Body of pancreas (tissue), 4 donors: ENCODE results near the gene PLCB3. TPM values are rescaled to one million over a fixed set of nuclear protein-coding genes. Genes with fewer than 3 reads are reported as not detected.

Experiments
- ATAC-seq: fragments of 150-250 bp; one replicate; pipeline ENCODE4 v1.9.1; 2016
- DNase-seq, 4 donors: peaks; one replicate each; pipeline ENCODE4 v3.0.0-alpha.2; 2019
- H3K27ac ChIP-seq, 4 donors: fragments of 200-600 bp; sonication (generic); 1 replicate in 3 of 4; 2 replicates in 1 of 4; pipeline versions ENCODE4 v1.5.1 to v1.6.1; 2016 to 2019; ENCODE audit warnings: mild to moderate bottlenecking in 1 of 4, mixed read lengths in 1 of 4, moderate library complexity in 1 of 4
- H3K27me3 ChIP-seq, 2 donors: fragments of 200-600 bp; sonication (generic); one replicate each; pipeline ENCODE4 v1.6.0; 2016; ENCODE audit warnings: mild to moderate bottlenecking in 1 of 2
- H3K36me3 ChIP-seq, 2 donors: fragments of 200-600 bp; sonication (generic); replicated peaks in 1 of 2; 2 replicates each; pipeline ENCODE4 v1.5.1; 2016; ENCODE audit warnings: low read depth in 2 of 2; ENCODE audit not compliant: insufficient read depth in 1 of 2
- H3K4me1 ChIP-seq: fragments of 200-600 bp; sonication (generic); one replicate; pipeline ENCODE4 v1.6.0; 2016
- H3K4me3 ChIP-seq, 2 donors: fragments of 200-600 bp; sonication (generic); 1 replicate in 1 of 2; 2 replicates in 1 of 2; pipeline ENCODE4 v1.5.1; 2016 to 2019
- H3K9me3 ChIP-seq, 3 donors: fragments of 200-600 bp; sonication (generic); 1 replicate in 2 of 3; 2 replicates in 1 of 3; pipeline ENCODE4 v1.5.1; 2016
- CTCF ChIP-seq, 7 experiments: fragments of 450-650 bp in 4 of 7; fragments of 200-600 bp in 3 of 7; sonication (generic) in 3 of 7; IDR thresholded peaks; one replicate each; pipeline ENCODE4 v1.5.1; 2016 to 2019; ENCODE audit warnings: antibody characterized with exemption in 7 of 7
- POLR2A ChIP-seq, 3 donors: fragments of 450-650 bp; IDR thresholded peaks; one replicate each; pipeline ENCODE4 v1.6.1; 2016; ENCODE audit warnings: antibody characterized with exemption in 3 of 3, mild to moderate bottlenecking in 2 of 3
- WGBS, 2 donors: methylation state at CpG; one replicate each; pipeline ENCODE4 v1.1.5; 2017; 5-methylcytosine and 5-hydroxymethylcytosine counted together
- intact Hi-C: fragments of 100-400 bp; cut with DNase I; formaldehyde crosslinking; loops from one replicate; pipeline ENCODE4 v1.15.1; 2023
- small RNA-seq: library from RNA; depleted of rRNA; stranded (forward); fragments of <200 nt; gene quantifications from one replicate; pipeline ENCODE3, GENCODE V24; 2016
- total RNA-seq, 2 donors: library from RNA; depleted of rRNA; stranded (reverse); fragments of >200 nt; gene quantifications; one replicate each; pipeline ENCODE4 v1.1.0, GENCODE V29; 2016

The PLCB3 gene
- total RNA-seq, 2 donors from 2014 or later, result 13.8 to 14.5 TPM

DNA sequence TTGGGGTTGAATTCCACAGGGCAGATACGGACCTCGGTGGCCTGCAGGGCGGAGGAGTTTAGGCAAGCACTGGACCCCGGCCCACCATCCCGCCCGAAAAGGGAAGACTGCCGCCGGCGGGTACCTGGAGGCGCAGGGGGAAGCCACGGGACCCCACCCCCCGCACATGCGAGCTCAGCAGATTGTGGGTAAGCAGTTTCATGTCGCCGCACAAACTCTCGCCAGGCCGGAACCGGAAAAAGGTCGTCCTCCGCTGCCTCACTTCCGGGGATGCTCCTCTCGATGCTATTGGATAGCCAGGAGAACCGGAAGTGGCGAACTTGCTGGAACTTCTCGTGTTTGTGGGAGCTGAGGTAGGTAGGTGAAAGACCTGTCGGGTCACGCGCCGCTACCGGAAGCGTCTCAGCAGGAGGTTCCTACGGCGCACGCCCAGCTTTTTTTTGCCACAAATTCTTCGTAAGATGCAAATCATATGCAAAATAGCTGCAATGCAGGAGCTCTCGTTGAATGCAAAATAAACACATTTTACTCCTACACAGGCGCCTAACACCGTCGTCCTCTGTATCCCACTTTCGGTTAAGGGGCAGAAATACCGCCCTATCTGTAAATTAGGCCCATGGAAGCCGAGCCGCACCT, 66.1 kb downstream of the PLCB3 start, which contains the start of gene TRMT112:
TRMT112 (minus strand) TSS at position 235 of the 636 bp plus-strand sequence; CDS start at position 202, 33 bp downstream.
- H3K27me3 ChIP-seq, result no peaks in the 10 kb centered on the region
- intact Hi-C loops, result no loop called here
- 0% methylated on average over 16 to 43 of the region's 43 CpGs for WGBS, 2 donors
- H3K4me1 ChIP-seq, result peaks cover 45% of the 10 kb centered on the region
- DNase-seq, result peak; percentile 96 to 99 (median 98)
- peaks cover 0 to 3% of the 10 kb centered on the region in 2 donors for H3K36me3 ChIP-seq
- peak; percentile 72 to 88 (median 86) for TF ChIP-seq POLR2A (IDR thresholded peaks at IDR 0.05)
- no peak for TF ChIP-seq CTCF (IDR thresholded peaks at IDR 0.05)
- peak within 1 kb of the TSS; percentile 92 to 99 (median 98) for H3K27ac ChIP-seq
- no peaks in the 10 kb centered on the region for H3K9me3 ChIP-seq
- H3K4me3 ChIP-seq, result peak within 1 kb of the TSS; percentile 66 to 93
- peak; percentile 86 for ATAC-seq

GRCh38 chr11:64317961-64318765, 66.8 kb downstream of the PLCB3 start, which contains the start of gene PRDX5:
PRDX5 (plus strand) TSS chr11:64318121; CDS start chr11:64318216, 95 bp downstream.
- WGBS, 2 donors, result 0% methylated on average over 35 to 61 of the region's 61 CpGs
- ATAC-seq, result peak; percentile 90
- H3K36me3 ChIP-seq, result peaks cover 0 to 5% of the 10 kb centered on the region in 2 donors
- no peaks in the 10 kb centered on the region for H3K27me3 ChIP-seq
- peak; percentile 18 to 85 (median 53) for TF ChIP-seq CTCF (IDR thresholded peaks at IDR 0.05)
- TF ChIP-seq POLR2A (IDR thresholded peaks at IDR 0.05), result peak; percentile 89 to 94 (median 92)
- peak; percentile 96 to 99 (median 98) for DNase-seq
- intact Hi-C loops, result no loop called here
- no peaks in the 10 kb centered on the region for H3K9me3 ChIP-seq
- H3K4me3 ChIP-seq, result peak within 1 kb of the TSS; percentile 66 to 93
- H3K27ac ChIP-seq, result peak within 1 kb of the TSS; percentile 92 to 99 (median 98)
- H3K4me1 ChIP-seq, result peaks cover 45% of the 10 kb centered on the region

Small RNA genes within 50 kb of the gene (small RNA-seq; reads per million reads assigned to genes)
- gene RF00019, result not detected

Other genes with a start within 250 kb of the PLCB3 start
- under 1 TPM in 1 of 2 donors, not detected in 1; 0.26 TPM for gene FLRT1, start 215.6 kb upstream of the PLCB3 start, total RNA-seq
- gene MACROD1, start 85.4 kb upstream of the PLCB3 start, total RNA-seq, result 10 to 100 TPM; 24.7 to 65.4 TPM
- gene STIP1, start 65.4 kb upstream of the PLCB3 start, total RNA-seq, result 10 to 100 TPM; 35.8 to 63.6 TPM
- gene FERMT3, start 44.8 kb upstream of the PLCB3 start, total RNA-seq, result 1 to 10 TPM; 8.6 to 9.1 TPM
- 10 to 100 TPM; 56.3 to 75.2 TPM for gene TRPT1, start 25.3 kb upstream of the PLCB3 start, total RNA-seq
- gene NUDT22, start 25.3 kb upstream of the PLCB3 start, total RNA-seq, result 10 to 100 TPM; 45.9 to 73.5 TPM
- 10 to 100 TPM; 23.6 to 56.7 TPM for gene DNAJC4, start 21.0 kb upstream of the PLCB3 start, total RNA-seq
- 100 to 1,000 TPM in 1 of 2 donors, 10 to 100 TPM in 1; 32.4 to 108 TPM for gene VEGFB, start 16.9 kb upstream of the PLCB3 start, total RNA-seq
- 10 to 100 TPM; 42.0 to 92.6 TPM for gene FKBP2, start 10.4 kb upstream of the PLCB3 start, total RNA-seq
- 100 to 1,000 TPM in 1 of 2 donors, 10 to 100 TPM in 1; 87.7 to 112 TPM for gene PPP1R14B, start 4.6 kb upstream of the PLCB3 start, total RNA-seq
- 10 to 100 TPM; 51.1 to 85.9 TPM for gene BAD, start 33.1 kb downstream of the PLCB3 start, total RNA-seq
- 10 to 100 TPM in 1 of 2 donors, 1 to 10 TPM in 1; 4.4 to 19.4 TPM for gene GPR137, start 34.3 kb downstream of the PLCB3 start, total RNA-seq
- gene KCNK4, start 39.8 kb downstream of the PLCB3 start, total RNA-seq, result not detected
- gene CATSPERZ, start 48.8 kb downstream of the PLCB3 start, total RNA-seq, result 1 to 10 TPM in 1 of 2 donors, not detected in 1; 2.3 TPM
- 10 to 100 TPM; 51.7 to 63.8 TPM for gene ESRRA, start 54.0 kb downstream of the PLCB3 start, total RNA-seq
- 100 to 1,000 TPM; 170 to 223 TPM for gene TRMT112, start 66.0 kb downstream of the PLCB3 start, total RNA-seq
- 100 to 1,000 TPM; 108 to 224 TPM for gene PRDX5, start 66.6 kb downstream of the PLCB3 start, total RNA-seq
- gene CCDC88B, start 88.7 kb downstream of the PLCB3 start, total RNA-seq, result 10 to 100 TPM in 1 of 2 donors, 1 to 10 TPM in 1; 8.8 to 16.2 TPM
- gene RPS6KA4, start 107.6 kb downstream of the PLCB3 start, total RNA-seq, result 10 to 100 TPM; 13.0 to 22.7 TPM